Smooth muscle cell of the brain vasculature (primary cell): ENCODE measurements around the gene TRMT11.
"Not testable (repeated sequence)": the region's sequence is repeated elsewhere in the genome, so short reads cannot be mapped to it uniquely, and the experiment has no call there.

Experiments
- DNase-seq: peaks from one replicate; pipeline ENCODE4 v3.0.0-alpha.2; 2012; ENCODE audit warnings: low read depth, low spot score

The TRMT11 gene

GRCh38 chr6:125994670-125995488 is 8.5 kb downstream of the TRMT11 start:
- DNase-seq: no peak

- DNase-seq: peak; percentile 33
Observed at GRCh38 chr6:125995972-125996580, 9.7 kb downstream of the TRMT11 start.

- no peak for DNase-seq
Observed at GRCh38 chr6:126002755-126003679, 16.7 kb downstream of the TRMT11 start.

GRCh38 chr6:126007800-126008199 is 21.5 kb downstream of the TRMT11 start:
- DNase-seq: no peak

- DNase-seq: no peak
Observed at GRCh38 chr6:126010040-126010439, 23.7 kb downstream of the TRMT11 start.

- DNase-seq: no peak
Observed at GRCh38 chr6:126015863-126016262, 29.5 kb downstream of the TRMT11 start.

- DNase-seq: no peak
Observed at GRCh38 chr6:126016591-126016990, 30.3 kb downstream of the TRMT11 start.

GRCh38 chr6:126017668-126018067 is 31.3 kb downstream of the TRMT11 start:
- DNase-seq: no peak

GRCh38 chr6:126020305-126021050 is 34.1 kb downstream of the TRMT11 start:
- no peak for DNase-seq

- not testable (repeated sequence) for DNase-seq
Observed at GRCh38 chr6:126023474-126023873, 37.1 kb downstream of the TRMT11 start.

- DNase-seq: no peak
Observed at GRCh38 chr6:126026001-126026400, 39.7 kb downstream of the TRMT11 start.

- no peak for DNase-seq
Observed at GRCh38 chr6:126027601-126028000, 41.3 kb downstream of the TRMT11 start.

- DNase-seq: no peak
Observed at GRCh38 chr6:126030045-126030444, 43.7 kb downstream of the TRMT11 start.

GRCh38 chr6:126033696-126034095 is 47.4 kb downstream of the TRMT11 start:
- DNase-seq: peak; percentile 65

GRCh38 chr6:126034656-126035055 is 48.3 kb downstream of the TRMT11 start:
- DNase-seq: no peak

GRCh38 chr6:126035764-126036163 is 49.4 kb downstream of the TRMT11 start:
- no peak for DNase-seq

GRCh38 chr6:126038234-126038633 is 51.9 kb downstream of the TRMT11 start:
- DNase-seq: no peak

- DNase-seq: no peak
Observed at GRCh38 chr6:126039284-126039683, 52.9 kb downstream of the TRMT11 start.

- no peak for DNase-seq
Observed at GRCh38 chr6:126040394-126040793, 54.1 kb downstream of the TRMT11 start.

- peak; percentile 39 for DNase-seq
Observed at GRCh38 chr6:126040826-126041225, 54.5 kb downstream of the TRMT11 start.

- no peak for DNase-seq
Observed at GRCh38 chr6:126041516-126041915, 55.2 kb downstream of the TRMT11 start.
